Measurements from ENCODE around the gene ATG7. TPM values are rescaled to one million over a fixed set of nuclear protein-coding genes. Genes with fewer than 3 reads are reported as not detected.
"Not testable (repeated sequence)": the region's sequence is repeated elsewhere in the genome, so short reads cannot be mapped to it uniquely, and the experiment has no call there.

ATG7 gene
- total RNA-seq, 1 experiment from 2014 or later: 55.1 TPM

GRCh38 chr3:11465744-11466616 is 193.8 kb downstream of the ATG7 start:
- in situ Hi-C loops (cut with HindIII; ENCODE audit: low pct_unique_long_range_greater_than_20kb, low sequenced_read_pairs): no loop called here
- no peak for DNase-seq (ENCODE audit: low read depth)

GRCh38 chr3:11467875-11468274 is 195.7 kb downstream of the ATG7 start:
- in situ Hi-C loops (cut with HindIII; ENCODE audit: low pct_unique_long_range_greater_than_20kb, low sequenced_read_pairs): no loop called here
- DNase-seq (ENCODE audit: low read depth): no peak

- in situ Hi-C loops (cut with HindIII; ENCODE audit: low pct_unique_long_range_greater_than_20kb, low sequenced_read_pairs): no loop called here
- DNase-seq (ENCODE audit: low read depth): no peak
Observed at GRCh38 chr3:11470031-11470853, 198.0 kb downstream of the ATG7 start.

GRCh38 chr3:11475324-11475723 is 203.1 kb downstream of the ATG7 start:
- DNase-seq (ENCODE audit: low read depth): no peak
- in situ Hi-C loops (cut with HindIII; ENCODE audit: low pct_unique_long_range_greater_than_20kb, low sequenced_read_pairs): no loop called here

- no peak for DNase-seq (ENCODE audit: low read depth)
- in situ Hi-C loops (cut with HindIII; ENCODE audit: low pct_unique_long_range_greater_than_20kb, low sequenced_read_pairs): no loop called here
Observed at GRCh38 chr3:11476735-11477144, 204.5 kb downstream of the ATG7 start.

GRCh38 chr3:11477407-11477911 is 205.3 kb downstream of the ATG7 start:
- in situ Hi-C loops (cut with HindIII; ENCODE audit: low pct_unique_long_range_greater_than_20kb, low sequenced_read_pairs): no loop called here
- no peak for DNase-seq (ENCODE audit: low read depth)

- in situ Hi-C loops (cut with HindIII; ENCODE audit: low pct_unique_long_range_greater_than_20kb, low sequenced_read_pairs): no loop called here
- DNase-seq (ENCODE audit: low read depth): no peak
Observed at GRCh38 chr3:11478167-11478566, 206.0 kb downstream of the ATG7 start.

GRCh38 chr3:11479221-11479620 is 207.0 kb downstream of the ATG7 start:
- no peak for DNase-seq (ENCODE audit: low read depth)

GRCh38 chr3:11480663-11481298 is 208.6 kb downstream of the ATG7 start:
- DNase-seq (ENCODE audit: low read depth): no peak
- in situ Hi-C loops (cut with HindIII; ENCODE audit: low pct_unique_long_range_greater_than_20kb, low sequenced_read_pairs): no loop called here

More at GRCh38 chr3:11479221-11479620, 207.0 kb downstream of the ATG7 start:
- in situ Hi-C loops (cut with HindIII; ENCODE audit: low pct_unique_long_range_greater_than_20kb, low sequenced_read_pairs): no loop called here

GRCh38 chr3:11481556-11481955 is 209.4 kb downstream of the ATG7 start:
- no peak for DNase-seq (ENCODE audit: low read depth)
- in situ Hi-C loops (cut with HindIII; ENCODE audit: low pct_unique_long_range_greater_than_20kb, low sequenced_read_pairs): no loop called here

- in situ Hi-C loops (cut with HindIII; ENCODE audit: low pct_unique_long_range_greater_than_20kb, low sequenced_read_pairs): no loop called here
- no peak for DNase-seq (ENCODE audit: low read depth)
Observed at GRCh38 chr3:11482021-11482420, 209.8 kb downstream of the ATG7 start.

GRCh38 chr3:11488356-11488755 is 216.2 kb downstream of the ATG7 start:
- in situ Hi-C loops (cut with HindIII; ENCODE audit: low pct_unique_long_range_greater_than_20kb, low sequenced_read_pairs); DNase-seq (ENCODE audit: low read depth): not testable (repeated sequence)

GRCh38 chr3:11494131-11494916 is 222.1 kb downstream of the ATG7 start:
- in situ Hi-C loops (cut with HindIII; ENCODE audit: low pct_unique_long_range_greater_than_20kb, low sequenced_read_pairs): no loop called here
- DNase-seq (ENCODE audit: low read depth): no peak

GRCh38 chr3:11495948-11496557 is 223.9 kb downstream of the ATG7 start:
- peak; percentile 83 for DNase-seq (ENCODE audit: low read depth)
- in situ Hi-C loops (cut with HindIII; ENCODE audit: low pct_unique_long_range_greater_than_20kb, low sequenced_read_pairs): no loop called here

- in situ Hi-C loops (cut with HindIII; ENCODE audit: low pct_unique_long_range_greater_than_20kb, low sequenced_read_pairs): no loop called here
- DNase-seq (ENCODE audit: low read depth): no peak
Observed at GRCh38 chr3:11498177-11498576, 226.0 kb downstream of the ATG7 start.

GRCh38 chr3:11498646-11499045 is 226.4 kb downstream of the ATG7 start:
- DNase-seq (ENCODE audit: low read depth): peak; percentile 45

GRCh38 chr3:11499144-11499543 is 226.9 kb downstream of the ATG7 start:
- in situ Hi-C loops (cut with HindIII; ENCODE audit: low pct_unique_long_range_greater_than_20kb, low sequenced_read_pairs): no loop called here
- DNase-seq (ENCODE audit: low read depth): peak; percentile 64

More at GRCh38 chr3:11498646-11499045, 226.4 kb downstream of the ATG7 start:
- in situ Hi-C loops (cut with HindIII; ENCODE audit: low pct_unique_long_range_greater_than_20kb, low sequenced_read_pairs): no loop called here
